ENCODE measurements around the gene TPH2. TPM values are rescaled to one million over a fixed set of nuclear protein-coding genes. Genes with fewer than 3 reads are reported as not detected.

Gene TPH2
- total RNA-seq, 1 donor from 2014 or later: not detected

DNA sequence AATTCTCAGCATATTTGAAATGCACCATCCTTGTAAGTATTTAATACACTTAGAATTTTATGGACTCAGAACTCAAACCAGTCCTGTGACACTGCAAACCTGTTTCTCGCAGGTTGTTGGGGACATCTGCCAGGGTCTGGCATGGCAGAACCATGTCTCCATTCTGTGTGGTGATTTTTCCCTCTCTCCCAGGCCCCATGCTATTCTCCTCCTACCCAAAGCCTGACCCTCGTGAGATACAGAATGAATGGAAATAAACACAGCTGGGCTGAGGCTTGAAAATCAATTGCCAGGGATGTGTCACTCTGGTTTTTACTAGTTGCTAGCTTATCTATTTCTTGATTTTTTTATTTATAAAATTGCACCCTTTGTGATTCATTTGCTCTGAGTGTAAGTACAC lies 19.8 kb downstream of the TPH2 start:
- TF ChIP-seq, protein P1, sequence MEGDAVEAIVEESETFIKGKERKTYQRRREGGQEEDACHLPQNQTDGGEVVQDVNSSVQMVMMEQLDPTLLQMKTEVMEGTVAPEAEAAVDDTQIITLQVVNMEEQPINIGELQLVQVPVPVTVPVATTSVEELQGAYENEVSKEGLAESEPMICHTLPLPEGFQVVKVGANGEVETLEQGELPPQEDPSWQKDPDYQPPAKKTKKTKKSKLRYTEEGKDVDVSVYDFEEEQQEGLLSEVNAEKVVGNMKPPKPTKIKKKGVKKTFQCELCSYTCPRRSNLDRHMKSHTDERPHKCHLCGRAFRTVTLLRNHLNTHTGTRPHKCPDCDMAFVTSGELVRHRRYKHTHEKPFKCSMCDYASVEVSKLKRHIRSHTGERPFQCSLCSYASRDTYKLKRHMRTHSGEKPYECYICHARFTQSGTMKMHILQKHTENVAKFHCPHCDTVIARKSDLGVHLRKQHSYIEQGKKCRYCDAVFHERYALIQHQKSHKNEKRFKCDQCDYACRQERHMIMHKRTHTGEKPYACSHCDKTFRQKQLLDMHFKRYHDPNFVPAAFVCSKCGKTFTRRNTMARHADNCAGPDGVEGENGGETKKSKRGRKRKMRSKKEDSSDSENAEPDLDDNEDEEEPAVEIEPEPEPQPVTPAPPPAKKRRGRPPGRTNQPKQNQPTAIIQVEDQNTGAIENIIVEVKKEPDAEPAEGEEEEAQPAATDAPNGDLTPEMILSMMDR (IDR thresholded peaks at IDR 0.05; ENCODE audit: unreplicated experiment): no peak
- Mint-ChIP-seq H3K9me3 (no peaks in the 10 kb centered on the region), H3K27ac (no peak overlapping the region), H3K36me3 (no peaks in the 10 kb centered on the region), H3K27me3 (ENCODE audit: low read depth) (peaks cover 2% of the 10 kb centered on the region), H3K4me3 (no peak overlapping the region), H3K4me1 (no peaks in the 10 kb centered on the region)
- no peak for DNase-seq (ENCODE audit: low spot score in 2 of 2, unreplicated experiment in 2 of 2)

DNA sequence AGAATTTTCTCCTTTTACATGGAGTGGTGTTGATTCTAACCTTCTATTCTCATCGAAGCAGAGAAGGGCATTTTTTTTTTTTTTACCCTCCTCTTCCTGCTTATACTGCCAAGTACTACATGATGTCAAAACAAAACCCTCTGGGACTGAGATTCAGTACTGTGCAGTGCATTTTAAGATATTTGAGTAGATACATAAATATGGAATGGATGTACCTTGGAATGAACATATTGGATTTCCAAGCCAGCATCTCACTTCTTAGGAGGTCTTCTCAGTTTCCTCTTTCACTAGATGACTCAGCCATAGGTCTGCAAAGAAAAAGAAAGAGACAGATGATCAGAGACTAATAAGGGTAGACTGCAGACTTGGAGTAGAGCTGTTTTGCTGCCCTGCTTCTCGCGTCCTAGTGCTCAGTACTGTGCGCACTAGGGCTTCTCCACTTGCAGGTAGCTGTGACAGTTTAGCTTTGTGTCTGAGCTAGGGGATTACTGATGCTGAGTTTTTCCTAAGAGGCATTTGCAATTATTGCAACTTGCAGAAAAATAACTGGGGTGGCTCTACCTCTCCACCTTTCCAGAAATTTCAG lies 20.4 kb downstream of the TPH2 start:
- TF ChIP-seq, protein P1 (IDR thresholded peaks at IDR 0.05; ENCODE audit: unreplicated experiment): no peak
- Mint-ChIP-seq H3K36me3 (no peaks in the 10 kb centered on the region), H3K4me1 (no peaks in the 10 kb centered on the region), H3K27me3 (ENCODE audit: low read depth) (no peaks in the 10 kb centered on the region), H3K4me3 (no peak overlapping the region), H3K27ac (no peak overlapping the region), H3K9me3 (no peaks in the 10 kb centered on the region)
- no peak for DNase-seq (ENCODE audit: low spot score in 2 of 2, unreplicated experiment in 2 of 2)

DNA sequence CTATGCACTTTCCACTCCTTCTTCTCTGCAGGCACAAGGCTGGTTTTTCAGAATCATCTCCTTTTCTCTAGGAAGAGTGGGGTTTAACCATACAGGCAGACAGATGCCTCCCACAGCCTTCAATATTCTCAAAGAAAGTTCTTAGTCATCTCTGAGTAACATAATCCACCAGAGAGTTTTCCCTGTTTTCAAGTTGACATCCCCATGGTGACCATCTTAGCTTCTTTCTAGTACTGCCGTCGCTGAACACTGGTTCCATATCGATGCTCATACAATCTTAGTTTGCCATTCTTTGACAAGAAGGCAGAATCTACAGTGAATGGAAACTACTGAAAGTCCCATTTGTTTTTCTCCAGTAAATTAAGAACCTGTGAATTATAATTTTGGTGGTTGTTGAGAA lies 28.6 kb downstream of the TPH2 start:
- H3K9me3 Mint-ChIP-seq: peaks cover 5% of the 10 kb centered on the region
- no peak overlapping the region for H3K4me3 Mint-ChIP-seq

DNA sequence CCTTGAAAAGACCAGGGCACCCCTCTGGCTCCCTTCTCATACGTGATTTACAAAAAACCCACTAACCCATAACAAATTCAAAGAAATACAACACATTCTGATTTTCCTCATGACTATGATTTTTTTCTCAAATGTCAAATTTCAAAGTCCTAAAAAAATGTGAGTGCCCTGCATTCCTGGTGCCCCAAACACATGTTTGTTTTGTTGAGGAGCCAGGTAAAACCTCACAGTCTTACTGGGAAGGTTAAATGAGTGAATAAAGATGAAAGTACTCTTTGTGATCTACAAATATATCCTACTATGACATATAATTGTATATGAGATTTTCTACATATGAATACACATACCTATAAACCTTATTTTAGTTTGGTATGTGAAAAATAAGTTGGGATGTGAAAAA lies 30.7 kb downstream of the TPH2 start:
- peaks cover 4% of the 10 kb centered on the region for H3K27me3 Mint-ChIP-seq (ENCODE audit: low read depth)
- H3K4me1 Mint-ChIP-seq: no peaks in the 10 kb centered on the region
- TF ChIP-seq, protein P1 (IDR thresholded peaks at IDR 0.05; ENCODE audit: unreplicated experiment): no peak

More for the DNA sequence above, 28.6 kb downstream of the TPH2 start:
- H3K27ac Mint-ChIP-seq: no peak overlapping the region
- no peaks in the 10 kb centered on the region for H3K36me3 Mint-ChIP-seq
- TF ChIP-seq, protein P1 (IDR thresholded peaks at IDR 0.05; ENCODE audit: unreplicated experiment): no peak
- H3K27me3 Mint-ChIP-seq (ENCODE audit: low read depth): peaks cover 4% of the 10 kb centered on the region
- no peak for DNase-seq (ENCODE audit: low spot score in 2 of 2, unreplicated experiment in 2 of 2)
- H3K4me1 Mint-ChIP-seq: no peaks in the 10 kb centered on the region

DNA sequence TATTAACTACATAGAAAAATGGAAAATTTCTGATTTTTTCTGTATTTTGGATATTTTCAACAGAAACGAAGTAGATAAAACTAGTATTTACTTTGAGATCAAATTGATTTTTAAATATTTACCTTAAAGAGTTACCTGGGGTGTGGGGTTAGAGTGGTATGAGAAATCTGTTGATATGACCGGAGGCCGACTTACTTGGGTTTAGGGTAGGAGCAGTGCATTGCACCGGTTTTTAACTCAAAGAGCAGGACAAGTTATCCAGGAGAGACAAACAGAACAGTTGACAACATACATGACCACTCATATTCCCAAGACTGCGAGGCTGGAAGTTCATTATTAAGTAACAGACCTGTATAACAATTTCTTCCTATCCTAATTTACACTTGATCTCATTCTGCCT lies 31.4 kb downstream of the TPH2 start:
- no peak overlapping the region for H3K4me3 Mint-ChIP-seq
- no peaks in the 10 kb centered on the region for H3K36me3 Mint-ChIP-seq
- TF ChIP-seq, protein P1 (IDR thresholded peaks at IDR 0.05; ENCODE audit: unreplicated experiment): no peak
- no peaks in the 10 kb centered on the region for H3K4me1 Mint-ChIP-seq
- no peak overlapping the region for H3K27ac Mint-ChIP-seq
- H3K9me3 Mint-ChIP-seq: peaks cover 3% of the 10 kb centered on the region
- no peak for DNase-seq (ENCODE audit: low spot score in 2 of 2, unreplicated experiment in 2 of 2)
- H3K27me3 Mint-ChIP-seq (ENCODE audit: low read depth): peaks cover 4% of the 10 kb centered on the region

More for the DNA sequence above, 30.7 kb downstream of the TPH2 start:
- Mint-ChIP-seq H3K36me3 (no peaks in the 10 kb centered on the region), H3K27ac (no peak overlapping the region), H3K4me3 (no peak overlapping the region), H3K9me3 (peaks cover 5% of the 10 kb centered on the region)
- no peak for DNase-seq (ENCODE audit: low spot score in 2 of 2, unreplicated experiment in 2 of 2)
